ENCODE data around the gene TMEM242.

Gene TMEM242

DNA sequence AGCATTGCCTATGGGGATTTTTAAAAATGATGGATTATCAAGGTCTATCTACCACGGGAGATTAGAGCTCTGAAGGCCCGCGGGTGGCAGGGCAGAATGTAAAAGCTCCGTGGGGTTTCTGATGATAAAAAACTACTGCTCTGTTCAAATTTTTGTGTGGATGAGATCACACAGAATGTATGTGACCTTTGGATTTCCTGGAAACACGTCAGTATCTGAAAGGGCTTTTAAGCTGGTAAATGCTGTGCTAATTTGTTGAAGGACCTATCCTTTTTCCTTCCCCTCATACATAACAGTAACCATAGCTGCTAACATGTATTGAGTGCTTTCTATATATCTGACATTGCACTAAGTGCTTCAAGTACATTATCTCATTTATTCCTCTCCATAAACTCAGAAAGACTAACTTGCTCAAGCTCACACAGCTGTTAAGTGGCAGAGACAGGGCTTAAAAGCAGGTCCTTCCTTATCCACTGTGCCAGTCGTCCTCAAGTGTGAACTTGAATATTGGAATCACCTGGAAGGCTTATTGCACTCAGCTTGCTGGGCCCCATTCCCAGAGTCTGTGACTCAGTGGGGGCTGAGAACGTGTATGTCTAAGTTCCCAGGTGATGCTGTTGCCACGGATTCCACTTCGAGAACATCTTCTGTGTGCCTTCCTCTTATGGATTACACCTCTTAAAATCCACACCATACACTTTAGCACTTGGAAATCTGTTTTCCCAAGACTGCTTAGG is 1.9 kb upstream of the TMEM242 start:
- TF ChIP-seq, protein P1, sequence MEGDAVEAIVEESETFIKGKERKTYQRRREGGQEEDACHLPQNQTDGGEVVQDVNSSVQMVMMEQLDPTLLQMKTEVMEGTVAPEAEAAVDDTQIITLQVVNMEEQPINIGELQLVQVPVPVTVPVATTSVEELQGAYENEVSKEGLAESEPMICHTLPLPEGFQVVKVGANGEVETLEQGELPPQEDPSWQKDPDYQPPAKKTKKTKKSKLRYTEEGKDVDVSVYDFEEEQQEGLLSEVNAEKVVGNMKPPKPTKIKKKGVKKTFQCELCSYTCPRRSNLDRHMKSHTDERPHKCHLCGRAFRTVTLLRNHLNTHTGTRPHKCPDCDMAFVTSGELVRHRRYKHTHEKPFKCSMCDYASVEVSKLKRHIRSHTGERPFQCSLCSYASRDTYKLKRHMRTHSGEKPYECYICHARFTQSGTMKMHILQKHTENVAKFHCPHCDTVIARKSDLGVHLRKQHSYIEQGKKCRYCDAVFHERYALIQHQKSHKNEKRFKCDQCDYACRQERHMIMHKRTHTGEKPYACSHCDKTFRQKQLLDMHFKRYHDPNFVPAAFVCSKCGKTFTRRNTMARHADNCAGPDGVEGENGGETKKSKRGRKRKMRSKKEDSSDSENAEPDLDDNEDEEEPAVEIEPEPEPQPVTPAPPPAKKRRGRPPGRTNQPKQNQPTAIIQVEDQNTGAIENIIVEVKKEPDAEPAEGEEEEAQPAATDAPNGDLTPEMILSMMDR (IDR thresholded peaks at IDR 0.05), result no peak
- no peak for TF ChIP-seq ZFX (IDR thresholded peaks at IDR 0.05; ENCODE audit: borderline replicate concordance)
- H3K27ac ChIP-seq, result no peak overlapping the region

DNA sequence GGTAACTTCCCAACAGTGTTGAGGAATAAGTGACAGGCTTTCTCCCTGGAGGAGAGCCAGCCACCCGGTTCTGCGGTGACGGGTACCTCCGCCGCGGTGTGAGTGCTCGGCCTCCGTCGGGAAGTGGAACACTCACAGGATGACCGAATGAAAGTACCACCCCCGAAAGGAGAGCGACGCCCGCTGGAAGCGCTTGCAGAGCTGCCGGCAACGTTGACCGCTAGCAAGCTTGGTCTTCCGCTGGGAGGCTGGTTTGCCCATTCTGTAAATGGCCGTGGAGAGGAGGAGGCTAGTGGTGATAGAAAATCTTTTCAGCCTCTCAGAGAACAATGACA is 614 bp upstream of the TMEM242 start:
- TF ChIP-seq ZFX (IDR thresholded peaks at IDR 0.05; ENCODE audit: borderline replicate concordance), result no peak
- TF ChIP-seq, protein P1 (IDR thresholded peaks at IDR 0.05), result peak; percentile 37
- peak overlapping the region; percentile 78 for H3K27ac ChIP-seq

DNA sequence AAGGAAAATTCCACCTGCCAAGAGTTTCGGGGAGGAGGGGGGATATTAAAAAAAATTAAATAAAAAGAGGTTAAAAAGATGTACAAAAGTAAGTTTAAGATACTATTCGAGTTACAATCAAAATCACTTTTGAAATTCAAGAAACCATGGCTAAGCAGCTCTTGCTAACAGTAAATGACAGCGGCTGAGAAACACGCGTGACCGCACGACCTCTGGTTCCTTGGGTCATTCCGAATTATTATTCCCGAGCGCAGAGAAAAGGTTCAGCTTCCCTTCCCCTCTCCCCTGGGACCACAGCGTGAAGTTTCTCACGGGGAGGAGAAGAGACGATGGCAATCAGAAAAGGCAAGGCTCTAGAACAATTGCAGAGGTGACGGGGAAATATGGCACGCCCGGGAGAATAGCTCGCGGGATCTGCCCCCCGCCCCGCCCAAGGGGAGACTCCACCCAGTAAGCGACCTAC is 496 bp downstream of the TMEM242 start:
- TF ChIP-seq, protein P1 (IDR thresholded peaks at IDR 0.05), result no peak
- TF ChIP-seq ZFX (IDR thresholded peaks at IDR 0.05; ENCODE audit: borderline replicate concordance), result no peak
- H3K27ac ChIP-seq, result peak overlapping the region; percentile 78

DNA sequence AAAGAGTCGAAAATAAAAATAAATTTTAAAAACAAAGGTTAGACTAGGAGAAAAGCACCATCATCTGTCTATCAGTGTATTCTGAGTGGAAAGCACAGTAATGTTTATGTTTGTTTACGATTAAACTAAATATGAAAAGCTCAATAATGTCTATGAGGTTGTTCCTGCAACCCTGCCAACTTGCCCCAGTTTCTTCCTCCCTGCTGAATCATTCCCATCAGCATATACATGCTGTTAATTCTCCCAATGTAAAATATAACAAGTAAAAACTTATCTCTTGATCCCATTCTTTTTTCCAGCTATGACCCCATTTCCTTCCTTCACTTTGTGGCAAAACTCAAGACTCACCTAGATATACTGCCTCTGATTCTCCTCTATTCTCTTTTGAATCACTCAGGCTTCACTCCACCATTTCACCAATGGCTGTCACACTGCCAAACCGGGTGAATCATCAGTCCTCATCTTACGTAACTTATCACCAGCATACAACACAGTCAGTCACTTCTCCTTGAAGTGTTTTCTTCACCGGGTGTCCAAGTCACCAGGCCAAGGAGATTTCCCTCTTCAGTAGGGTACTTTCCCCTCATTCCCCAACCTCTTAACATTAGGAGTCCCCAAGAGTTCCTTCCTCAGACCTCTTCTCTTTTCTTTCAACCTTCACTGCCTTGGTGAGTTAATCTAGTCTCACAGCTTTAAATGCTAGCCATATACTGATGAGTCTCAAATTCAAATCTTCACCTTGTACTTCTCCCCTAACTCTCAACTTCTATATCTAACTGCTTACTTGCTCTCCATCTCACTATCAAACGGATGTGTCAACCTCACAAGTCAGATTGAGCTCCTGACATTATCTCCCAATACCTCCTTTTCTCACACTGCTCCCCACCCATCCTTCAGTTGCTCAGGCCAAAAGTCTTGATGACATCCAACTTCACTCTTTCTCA is 6.2 kb downstream of the TMEM242 start:
- TF ChIP-seq ZFX (IDR thresholded peaks at IDR 0.05; ENCODE audit: borderline replicate concordance), result no peak
- TF ChIP-seq, protein P1 (IDR thresholded peaks at IDR 0.05), result no peak
- H3K27ac ChIP-seq, result peak overlapping the region; percentile 18; the same call in 1 of the 2 replicates

DNA sequence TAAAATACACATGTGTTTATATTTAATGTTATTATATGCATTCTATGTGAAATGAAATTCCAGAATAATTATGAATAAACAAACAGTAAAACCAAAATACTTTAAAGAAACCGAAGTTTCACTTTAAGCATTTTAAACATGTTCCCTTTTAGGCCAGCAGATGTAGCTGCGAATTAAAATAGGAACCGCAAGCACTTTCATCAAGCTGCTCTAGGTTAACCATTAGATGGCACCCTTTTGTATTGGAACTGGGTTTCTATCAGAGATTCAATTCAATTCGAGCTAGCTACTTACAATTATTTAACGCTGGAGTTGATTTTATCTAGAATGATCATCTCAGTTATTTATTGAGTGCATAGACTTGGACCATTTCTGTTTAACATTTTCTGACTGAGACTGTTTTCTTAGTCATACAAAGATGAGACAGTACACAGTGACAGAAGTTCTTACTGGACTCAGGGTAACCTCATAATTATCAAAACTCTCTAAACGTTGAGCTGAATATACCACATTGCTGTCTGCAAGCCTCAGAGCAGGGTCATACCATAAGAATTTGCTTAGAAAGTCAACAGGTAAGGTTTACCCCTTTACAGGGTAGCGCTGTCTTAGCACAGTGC is 8.5 kb downstream of the TMEM242 start:
- TF ChIP-seq, protein P1 (IDR thresholded peaks at IDR 0.05), result peak; percentile 93
- TF ChIP-seq ZFX (IDR thresholded peaks at IDR 0.05; ENCODE audit: borderline replicate concordance), result no peak
- H3K27ac ChIP-seq, result no peak overlapping the region

DNA sequence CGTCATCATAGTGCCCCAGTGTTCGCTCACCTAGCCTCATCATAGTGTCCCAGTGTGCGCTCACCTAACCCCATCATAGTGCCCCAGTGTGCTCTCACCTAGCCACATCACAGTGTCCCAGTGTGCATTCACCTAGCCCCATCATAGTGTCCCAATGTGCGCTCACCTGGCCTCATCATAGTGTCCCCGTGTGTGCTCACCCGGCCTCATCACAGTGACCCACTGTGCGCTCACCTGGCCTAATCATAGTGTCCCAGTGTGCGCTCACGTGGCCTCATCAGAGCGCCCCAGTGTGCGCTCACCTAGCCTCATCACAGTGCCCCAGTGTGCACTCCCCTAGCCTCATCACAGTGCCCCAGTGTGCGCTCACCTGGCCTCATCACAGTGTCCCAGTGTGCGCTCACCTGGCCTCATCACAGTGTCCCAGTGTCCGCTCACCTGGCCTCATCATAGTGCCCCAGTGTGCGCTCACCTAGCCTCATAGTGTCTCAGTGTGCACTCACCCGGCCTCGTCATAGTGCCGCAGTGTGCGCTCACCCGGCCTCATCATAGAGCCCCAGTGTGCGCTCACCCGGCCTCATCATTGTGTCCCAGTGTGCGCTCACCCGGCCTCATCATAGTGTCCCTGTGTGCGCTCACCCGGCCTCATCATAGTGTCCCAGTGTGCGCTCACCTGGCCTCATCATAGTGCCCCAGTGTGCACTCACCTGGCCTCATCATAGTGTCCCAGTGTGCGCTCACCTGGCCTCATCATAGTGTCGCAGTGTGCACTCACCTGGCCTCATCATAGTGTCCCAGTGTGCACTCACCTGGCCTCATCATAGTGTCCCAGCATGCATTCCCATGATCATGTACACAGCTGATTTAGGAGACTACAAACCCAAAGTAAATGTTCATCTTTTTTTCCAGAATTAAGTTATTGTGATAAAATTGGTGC is 9.5 kb downstream of the TMEM242 start:
- H3K27ac ChIP-seq, result no peak overlapping the region
- TF ChIP-seq ZFX (IDR thresholded peaks at IDR 0.05; ENCODE audit: borderline replicate concordance), result no peak
- TF ChIP-seq, protein P1 (IDR thresholded peaks at IDR 0.05), result no peak
